CD14-positive monocyte (primary cell): ENCODE measurements around the gene GOLPH3. TPM values are rescaled to one million over a fixed set of nuclear protein-coding genes. Genes with fewer than 3 reads are reported as not detected.
"Not testable (repeated sequence)": the region's sequence is repeated elsewhere in the genome, so short reads cannot be mapped to it uniquely, and the experiment has no call there.

Experiments
- DNase-seq, 3 donors: peaks; one replicate each; pipeline ENCODE4 v3.0.0-alpha.2; 2011 to 2022
- H2AFZ ChIP-seq: 2 replicates; pipeline ENCODE4 v1.6.0; 2012; ENCODE audit warnings: mild to moderate bottlenecking, low read depth, low read length, inconsistent platforms; ENCODE audit not compliant: insufficient read depth, poor library complexity, severe bottlenecking
- H3K27ac ChIP-seq, 2 donors: 1 replicate in 1 of 2; 2 replicates in 1 of 2; pipeline ENCODE4 v1.5.1; 2012 to 2013; ENCODE audit warnings: low read length in 2 of 2, control low read depth in 1 of 2, inconsistent platforms in 1 of 2, low read depth in 1 of 2, mild to moderate bottlenecking in 1 of 2
- H3K27me3 ChIP-seq, 2 donors: one replicate each; pipeline versions ENCODE4 v1.6.0 to v1.6.1; 2011 to 2013; ENCODE audit warnings: low read length in 2 of 2; ENCODE audit not compliant: control insufficient read depth in 2 of 2, insufficient read depth in 2 of 2
- H3K36me3 ChIP-seq, 2 donors: replicated peaks in 1 of 2; 1 replicate in 1 of 2; 2 replicates in 1 of 2; pipeline versions ENCODE4 v1.5.1 to v1.6.1; 2012 to 2013; ENCODE audit warnings: low read length in 2 of 2, control low read depth in 1 of 2, inconsistent platforms in 1 of 2, mild to moderate bottlenecking in 1 of 2; ENCODE audit not compliant: insufficient read depth in 2 of 2, control insufficient read depth in 1 of 2
- H3K4me1 ChIP-seq, 2 donors: 1 replicate in 1 of 2; 2 replicates in 1 of 2; pipeline versions ENCODE4 v1.5.1 to v1.6.1; 2012 to 2013; ENCODE audit warnings: low read length in 2 of 2, control low read depth in 1 of 2, inconsistent platforms in 1 of 2, mild to moderate bottlenecking in 1 of 2, moderate library complexity in 1 of 2; ENCODE audit not compliant: insufficient read depth in 2 of 2, control insufficient read depth in 1 of 2
- H3K4me2 ChIP-seq: replicated peaks from 2 replicates; pipeline ENCODE3; 2012; ENCODE audit warnings: low read length, moderate library complexity, mild to moderate bottlenecking; ENCODE audit not compliant: poor library complexity, severe bottlenecking; ENCODE audit errors: extremely low read depth
- H3K4me3 ChIP-seq, 3 experiments: fragments of 200-600 bp in 1 of 3; sonication (generic) in 1 of 3; replicated peaks in 1 of 3; 1 replicate in 2 of 3; 2 replicates in 1 of 3; pipeline ENCODE4 v1.5.1; 2011 to 2013; ENCODE audit warnings: low read length in 3 of 3, mild to moderate bottlenecking in 3 of 3, control low read depth in 2 of 3, low read depth in 2 of 3, inconsistent platforms in 1 of 3, moderate library complexity in 1 of 3
- H3K79me2 ChIP-seq: 2 replicates; pipeline ENCODE4 v1.6.0; 2012; ENCODE audit warnings: mild to moderate bottlenecking, control low read depth, inconsistent platforms, low read length, moderate library complexity; ENCODE audit not compliant: insufficient read depth
- H3K9ac ChIP-seq: 2 replicates; pipeline ENCODE4 v1.6.0; 2017; ENCODE audit warnings: low read length, mild to moderate bottlenecking; ENCODE audit not compliant: insufficient read depth, poor library complexity, severe bottlenecking
- H3K9me3 ChIP-seq, 2 donors: replicated peaks in 1 of 2; 1 replicate in 1 of 2; 2 replicates in 1 of 2; pipeline versions ENCODE4 v1.5.1 to v1.6.1; 2012 to 2013; ENCODE audit warnings: low read length in 2 of 2, control low read depth in 1 of 2; ENCODE audit not compliant: control insufficient read depth in 1 of 2, insufficient read depth in 1 of 2
- H4K20me1 ChIP-seq: 2 replicates; pipeline ENCODE4 v1.6.0; 2012; ENCODE audit warnings: mild to moderate bottlenecking, low read length, control low read depth, moderate library complexity; ENCODE audit not compliant: insufficient read depth
- H3K27ac Mint-ChIP-seq, 7 donors: one replicate each; pipeline ENCODE4 v1.8.0; 2020; ENCODE audit warnings: mild to moderate bottlenecking in 7 of 7, mixed read lengths in 7 of 7, moderate library complexity in 6 of 7, inconsistent platforms in 2 of 7
- H3K27me3 Mint-ChIP-seq, 3 donors: one replicate each; pipeline ENCODE4 v1.8.0; 2021 to 2022; ENCODE audit warnings: low read depth in 3 of 3, mild to moderate bottlenecking in 3 of 3, mixed read lengths in 3 of 3, moderate library complexity in 3 of 3, inconsistent platforms in 1 of 3
- H3K36me3 Mint-ChIP-seq, 2 donors: one replicate each; pipeline ENCODE4 v1.8.0; 2020; ENCODE audit warnings: mixed read lengths in 2 of 2, inconsistent platforms in 1 of 2, mild to moderate bottlenecking in 1 of 2
- H3K4me1 Mint-ChIP-seq: one replicate; pipeline ENCODE4 v1.8.0; 2020; ENCODE audit warnings: mild to moderate bottlenecking, mixed read lengths
- H3K4me3 Mint-ChIP-seq, 2 donors: one replicate each; pipeline ENCODE4 v1.8.0; 2020; ENCODE audit warnings: mild to moderate bottlenecking in 2 of 2, mixed read lengths in 2 of 2, moderate library complexity in 1 of 2
- H3K9me3 Mint-ChIP-seq, 7 donors: one replicate each; pipeline ENCODE4 v1.8.0; 2020 to 2022; ENCODE audit warnings: mixed read lengths in 7 of 7, mild to moderate bottlenecking in 6 of 7, moderate library complexity in 6 of 7, inconsistent platforms in 2 of 7
- WGBS: methylation state at CpG from one replicate; pipeline ENCODE4 v1.1.5; 2013; ENCODE audit warnings: missing lambda C conversion rate; ENCODE audit not compliant: insufficient coverage; 5-methylcytosine and 5-hydroxymethylcytosine counted together
- intact Hi-C, 2 donors: fragments of 100-400 bp; cut with micrococcal nuclease; formaldehyde crosslinking; loops; one replicate each; pipeline versions ENCODE4 v1.15.0 to v1.15.1; 2023
- polyA plus RNA-seq, 3 donors: library from polyadenylated mRNA; depleted of rRNA in 1 of 3; unstranded in 2 of 3; stranded (reverse) in 1 of 3; fragments of 300-500 nt in 2 of 3; fragments of >200 nt in 1 of 3; fragmentation: Illumina TruSeq in 2 of 3; gene quantifications; 1 replicate in 2 of 3; 2 replicates in 1 of 3; pipeline ENCODE4 v1.2.3, GENCODE V29; 2012 to 2021
- TF ChIP-seq, protein P1 (sequence below): fragments of 200-600 bp; IDR thresholded peaks from one replicate; pipeline ENCODE4 v1.8.0; 2022; ENCODE audit warnings: antibody characterized with exemption, mild to moderate bottlenecking

Gene GOLPH3
- polyA plus RNA-seq, 3 donors, result 25.1 to 108 (median 105) TPM

DNA sequence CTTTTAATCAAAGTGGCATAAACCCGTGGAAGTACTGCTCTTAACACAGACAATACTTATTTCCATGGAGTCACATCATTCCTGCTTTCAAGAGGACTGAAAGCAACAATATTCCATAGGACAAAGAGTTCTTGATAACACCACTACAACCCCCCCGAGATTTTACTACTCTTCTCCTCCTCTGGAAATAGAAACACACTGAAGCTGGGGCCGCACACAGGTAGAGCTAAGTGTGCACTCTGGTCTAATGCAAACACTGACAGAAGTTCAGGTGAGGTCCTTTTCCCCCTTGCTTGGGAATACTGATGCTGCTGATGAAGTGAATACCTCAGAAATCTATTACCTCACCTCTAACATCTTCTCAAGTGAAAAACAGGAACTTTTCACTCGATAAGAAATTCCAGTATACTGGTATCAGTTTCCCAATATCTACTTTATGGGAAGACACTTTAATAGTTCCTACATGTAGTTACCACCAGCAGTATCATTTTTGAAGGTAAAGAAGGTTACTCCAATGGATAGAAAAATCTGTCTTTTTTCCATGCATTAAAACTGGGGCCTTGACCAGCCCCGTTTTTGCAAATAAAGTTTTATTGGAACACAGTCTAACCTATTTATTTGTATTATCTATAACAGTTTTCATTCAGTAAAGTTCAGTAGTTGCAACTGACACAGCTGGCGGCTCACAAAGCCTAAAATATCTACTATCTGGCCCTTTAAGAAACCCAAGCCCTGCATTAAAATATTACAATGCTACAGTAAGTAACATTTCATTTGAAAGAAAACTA lies 50.0 kb downstream of the GOLPH3 start:
- no peak overlapping the region for H3K4me3 ChIP-seq
- Mint-ChIP-seq H3K9me3 (no peaks in the 10 kb centered on the region), H3K4me3 (no peak overlapping the region), H3K4me1 (peaks cover 20% of the 10 kb centered on the region), H3K27ac (peak overlapping the region in 5 of 7 donors; percentile 8 to 88 (median 36)), H3K36me3 (peaks cover 53 to 78% of the 10 kb centered on the region in 2 donors), H3K27me3 (peaks cover 0 to 1% (median 0%) of the 10 kb centered on the region in 3 donors)
- H4K20me1 ChIP-seq, result peaks cover 85% of the 10 kb centered on the region
- WGBS, result 100% methylated on average over 1 of the region's 6 CpGs
- H3K9ac ChIP-seq, result no peak overlapping the region
- H3K4me2 ChIP-seq, result no peak overlapping the region
- peak overlapping the region in 1 of 2 donors; percentile 24 for H3K27ac ChIP-seq
- H2AFZ ChIP-seq, result no peak overlapping the region
- peaks cover 73% of the 10 kb centered on the region for H3K79me2 ChIP-seq
- no peaks in the 10 kb centered on the region for H3K9me3 ChIP-seq
- no peaks in the 10 kb centered on the region for H3K4me1 ChIP-seq
- H3K27me3 ChIP-seq, result no peaks in the 10 kb centered on the region
- TF ChIP-seq, protein P1, sequence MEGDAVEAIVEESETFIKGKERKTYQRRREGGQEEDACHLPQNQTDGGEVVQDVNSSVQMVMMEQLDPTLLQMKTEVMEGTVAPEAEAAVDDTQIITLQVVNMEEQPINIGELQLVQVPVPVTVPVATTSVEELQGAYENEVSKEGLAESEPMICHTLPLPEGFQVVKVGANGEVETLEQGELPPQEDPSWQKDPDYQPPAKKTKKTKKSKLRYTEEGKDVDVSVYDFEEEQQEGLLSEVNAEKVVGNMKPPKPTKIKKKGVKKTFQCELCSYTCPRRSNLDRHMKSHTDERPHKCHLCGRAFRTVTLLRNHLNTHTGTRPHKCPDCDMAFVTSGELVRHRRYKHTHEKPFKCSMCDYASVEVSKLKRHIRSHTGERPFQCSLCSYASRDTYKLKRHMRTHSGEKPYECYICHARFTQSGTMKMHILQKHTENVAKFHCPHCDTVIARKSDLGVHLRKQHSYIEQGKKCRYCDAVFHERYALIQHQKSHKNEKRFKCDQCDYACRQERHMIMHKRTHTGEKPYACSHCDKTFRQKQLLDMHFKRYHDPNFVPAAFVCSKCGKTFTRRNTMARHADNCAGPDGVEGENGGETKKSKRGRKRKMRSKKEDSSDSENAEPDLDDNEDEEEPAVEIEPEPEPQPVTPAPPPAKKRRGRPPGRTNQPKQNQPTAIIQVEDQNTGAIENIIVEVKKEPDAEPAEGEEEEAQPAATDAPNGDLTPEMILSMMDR, result no peak
- peaks cover 55 to 94% of the 10 kb centered on the region in 2 donors for H3K36me3 ChIP-seq
- DNase-seq, result no peak
- intact Hi-C loops, result no loop called here

DNA sequence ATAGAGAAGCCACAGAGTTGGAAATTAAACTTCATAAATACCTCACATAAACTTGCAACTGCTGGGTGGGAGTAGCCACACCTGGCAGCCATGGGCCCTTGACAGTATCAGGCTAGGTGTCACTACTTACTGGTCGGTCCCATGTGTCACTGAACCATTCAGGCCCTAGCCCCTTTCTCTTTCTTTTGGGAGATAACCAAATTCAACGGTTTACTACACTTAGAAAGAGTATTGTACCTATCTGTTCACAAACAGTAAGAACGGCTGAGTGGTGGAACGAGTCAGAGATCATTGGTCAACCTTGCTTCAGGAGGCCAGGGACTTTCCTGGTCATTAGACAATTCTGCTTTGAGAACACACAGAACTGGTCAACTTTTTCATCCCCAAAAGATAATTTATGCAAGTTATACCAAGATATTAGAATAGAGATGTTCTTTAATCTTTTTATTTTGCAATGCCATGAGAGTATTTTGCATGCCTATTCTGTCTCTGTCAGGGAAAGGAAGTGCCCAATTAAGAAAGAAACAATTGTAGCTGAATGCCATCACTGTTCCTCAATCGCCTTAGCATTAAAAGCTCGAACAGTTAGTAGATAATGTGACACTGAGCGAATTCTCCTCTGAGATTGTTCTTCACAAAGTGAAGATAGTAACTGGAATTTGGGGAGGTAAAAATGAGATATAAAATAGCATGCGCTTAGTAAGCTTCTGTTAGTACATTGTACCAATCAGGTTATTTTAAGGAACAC lies 50.9 kb downstream of the GOLPH3 start:
- Histone ChIP-seq H3K27ac (peak overlapping the region in 1 of 2 donors; percentile 24), H3K79me2 (peaks cover 65% of the 10 kb centered on the region), H3K4me2 (no peak overlapping the region), H3K36me3 (peaks cover 50 to 88% of the 10 kb centered on the region in 2 donors), H3K4me3 (no peak overlapping the region), H4K20me1 (peaks cover 77% of the 10 kb centered on the region), H2AFZ (no peak overlapping the region), H3K4me1 (no peaks in the 10 kb centered on the region), H3K9ac (no peak overlapping the region), H3K27me3 (no peaks in the 10 kb centered on the region), H3K9me3 (no peaks in the 10 kb centered on the region)
- 90% methylated on average over 2 of the region's 8 CpGs for WGBS
- Mint-ChIP-seq H3K9me3 (no peaks in the 10 kb centered on the region), H3K36me3 (peaks cover 48 to 75% of the 10 kb centered on the region in 2 donors), H3K27ac (peak overlapping the region in 3 of 7 donors; percentile 8 to 69 (median 36)), H3K4me3 (no peak overlapping the region), H3K27me3 (peaks cover 0 to 1% (median 0%) of the 10 kb centered on the region in 3 donors), H3K4me1 (peaks cover 20% of the 10 kb centered on the region)
- DNase-seq, result no peak
- intact Hi-C loops, result no loop called here
- TF ChIP-seq, protein P1, result no peak

DNA sequence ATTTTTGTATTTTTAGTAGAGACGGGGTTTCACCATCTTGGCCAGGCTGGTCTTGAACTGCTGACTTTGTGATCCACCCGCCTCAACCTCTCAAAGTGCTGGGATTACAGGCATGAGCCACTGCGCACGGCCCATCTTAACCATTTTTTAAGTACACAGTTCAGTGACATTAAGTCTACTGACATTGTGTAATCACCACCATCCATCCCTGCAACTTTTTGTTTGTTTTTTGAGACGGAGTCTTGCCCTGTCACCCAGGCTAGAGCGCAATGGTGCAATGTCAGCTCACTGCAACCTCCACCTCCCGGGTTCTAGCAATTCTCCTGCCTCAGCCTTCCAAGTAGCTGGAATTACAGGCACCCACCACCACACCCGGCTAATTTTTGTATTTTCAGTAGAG lies 55.2 kb downstream of the GOLPH3 start:
- H2AFZ ChIP-seq, H3K4me1 Mint-ChIP-seq, H3K9me3 Mint-ChIP-seq, H3K9me3 ChIP-seq, H3K27ac ChIP-seq, H3K4me3 Mint-ChIP-seq, H3K27me3 ChIP-seq, H3K4me1 ChIP-seq, H3K9ac ChIP-seq, DNase-seq, H3K4me3 ChIP-seq, H3K4me2 ChIP-seq, H3K27me3 Mint-ChIP-seq, intact Hi-C loops: not testable (repeated sequence)
- 93% methylated on average over 5 of the region's 8 CpGs for WGBS
- Mint-ChIP-seq H3K36me3 (peaks cover 54 to 90% of the 10 kb centered on the region in 2 donors), H3K27ac (peak overlapping the region in 4 of 7 donors; percentile 9 to 49 (median 32))
- peaks cover 47% of the 10 kb centered on the region for H3K79me2 ChIP-seq
- peaks cover 48 to 85% of the 10 kb centered on the region in 2 donors for H3K36me3 ChIP-seq
- peaks cover 53% of the 10 kb centered on the region for H4K20me1 ChIP-seq
